ENCODE results near the gene LTB4R.

LTB4R gene

GRCh38 chr14:24281636-24282035 lies 29.7 kb upstream of the LTB4R start:
- no peak for TF ChIP-seq EP300 (IDR thresholded peaks at IDR 0.05; ENCODE audit: borderline replicate concordance)
- no peak for TF ChIP-seq NFIC (IDR thresholded peaks at IDR 0.05)
- TF ChIP-seq FOXM1 (IDR thresholded peaks at IDR 0.05; ENCODE audit: borderline replicate concordance, low read depth), result no peak
- no peak for TF ChIP-seq TEAD4 (IDR thresholded peaks at IDR 0.05)
- TF ChIP-seq, protein P1, sequence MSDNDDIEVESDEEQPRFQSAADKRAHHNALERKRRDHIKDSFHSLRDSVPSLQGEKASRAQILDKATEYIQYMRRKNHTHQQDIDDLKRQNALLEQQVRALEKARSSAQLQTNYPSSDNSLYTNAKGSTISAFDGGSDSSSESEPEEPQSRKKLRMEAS (IDR thresholded peaks at IDR 0.05), result no peak
- TF ChIP-seq ZBTB7A (IDR thresholded peaks at IDR 0.05; ENCODE audit: low read depth), result no peak
- TF ChIP-seq, protein P2, sequence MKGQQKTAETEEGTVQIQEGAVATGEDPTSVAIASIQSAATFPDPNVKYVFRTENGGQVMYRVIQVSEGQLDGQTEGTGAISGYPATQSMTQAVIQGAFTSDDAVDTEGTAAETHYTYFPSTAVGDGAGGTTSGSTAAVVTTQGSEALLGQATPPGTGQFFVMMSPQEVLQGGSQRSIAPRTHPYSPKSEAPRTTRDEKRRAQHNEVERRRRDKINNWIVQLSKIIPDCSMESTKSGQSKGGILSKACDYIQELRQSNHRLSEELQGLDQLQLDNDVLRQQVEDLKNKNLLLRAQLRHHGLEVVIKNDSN (IDR thresholded peaks at IDR 0.05), result no peak
- no peak for TF ChIP-seq YY1 (IDR thresholded peaks at IDR 0.05; ENCODE audit: low read depth)
- TF ChIP-seq TAF1 (IDR thresholded peaks at IDR 0.05; ENCODE audit: low read depth), result no peak
- TF ChIP-seq CEBPB (IDR thresholded peaks at IDR 0.05), result no peak
- TF ChIP-seq TCF12 (IDR thresholded peaks at IDR 0.05; ENCODE audit: low read depth), result no peak
- TF ChIP-seq CREB1 (IDR thresholded peaks at IDR 0.05; ENCODE audit: low read depth), result no peak
- no peak for TF ChIP-seq EGR1 (IDR thresholded peaks at IDR 0.05)
- TF ChIP-seq REST (IDR thresholded peaks at IDR 0.05; ENCODE audit: low read depth), result no peak
- TF ChIP-seq RAD21 (IDR thresholded peaks at IDR 0.05; ENCODE audit: low read depth), result no peak

- TF ChIP-seq TCF12 (IDR thresholded peaks at IDR 0.05; ENCODE audit: low read depth), result no peak
- TF ChIP-seq FOXM1 (IDR thresholded peaks at IDR 0.05; ENCODE audit: borderline replicate concordance, low read depth), result no peak
- TF ChIP-seq, protein P2 (IDR thresholded peaks at IDR 0.05), result no peak
- no peak for TF ChIP-seq TAF1 (IDR thresholded peaks at IDR 0.05; ENCODE audit: low read depth)
- no peak for TF ChIP-seq ZBTB7A (IDR thresholded peaks at IDR 0.05; ENCODE audit: low read depth)
- no peak for TF ChIP-seq EGR1 (IDR thresholded peaks at IDR 0.05)
- TF ChIP-seq NFIC (IDR thresholded peaks at IDR 0.05), result no peak
- no peak for TF ChIP-seq REST (IDR thresholded peaks at IDR 0.05; ENCODE audit: low read depth)
- no peak for TF ChIP-seq RAD21 (IDR thresholded peaks at IDR 0.05; ENCODE audit: low read depth)
- TF ChIP-seq, protein P1 (IDR thresholded peaks at IDR 0.05), result no peak
- no peak for TF ChIP-seq CREB1 (IDR thresholded peaks at IDR 0.05; ENCODE audit: low read depth)
- no peak for TF ChIP-seq TEAD4 (IDR thresholded peaks at IDR 0.05)
- no peak for TF ChIP-seq YY1 (IDR thresholded peaks at IDR 0.05; ENCODE audit: low read depth)
- TF ChIP-seq CEBPB (IDR thresholded peaks at IDR 0.05), result no peak
Observed at GRCh38 chr14:24282736-24283135, 28.6 kb upstream of the LTB4R start.

GRCh38 chr14:24283796-24284460 lies 27.4 kb upstream of the LTB4R start:
- TF ChIP-seq TAF1 (IDR thresholded peaks at IDR 0.05; ENCODE audit: low read depth) (no peak), RAD21 (IDR thresholded peaks at IDR 0.05; ENCODE audit: low read depth) (no peak), REST (IDR thresholded peaks at IDR 0.05; ENCODE audit: low read depth) (no peak), TEAD4 (IDR thresholded peaks at IDR 0.05) (no peak), NFIC (IDR thresholded peaks at IDR 0.05) (no peak)
- TF ChIP-seq, protein P1 (IDR thresholded peaks at IDR 0.05), result no peak

DNA sequence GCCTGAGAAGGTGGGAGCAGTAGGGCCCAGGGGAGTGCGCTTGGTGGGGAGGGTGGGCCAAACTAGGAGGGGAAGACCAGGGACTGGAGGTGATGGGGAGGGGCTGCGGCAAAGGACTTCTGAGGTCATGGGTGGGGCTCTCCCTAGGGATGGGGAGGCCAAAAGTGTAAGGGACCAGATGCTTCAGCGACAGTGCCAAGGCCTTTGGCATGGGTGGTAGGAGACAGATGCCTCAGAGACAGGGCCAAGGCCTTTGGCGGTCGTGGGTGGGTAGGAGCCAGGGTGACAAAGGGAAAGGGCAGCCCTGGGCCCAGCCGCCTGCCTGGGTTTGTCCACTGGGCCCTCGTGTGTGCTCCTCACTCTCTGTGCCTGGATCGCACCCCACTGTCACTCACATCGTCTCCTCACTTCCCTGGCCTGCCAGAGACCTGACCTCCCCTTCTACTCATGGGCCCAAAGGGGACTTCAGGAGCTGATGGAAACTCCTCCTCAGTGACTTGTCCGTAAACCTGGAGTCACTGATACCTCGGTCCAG lies 26.7 kb upstream of the LTB4R start:
- TF ChIP-seq EP300 (IDR thresholded peaks at IDR 0.05; ENCODE audit: borderline replicate concordance), result no peak
- TF ChIP-seq FOXM1 (IDR thresholded peaks at IDR 0.05; ENCODE audit: borderline replicate concordance, low read depth), result no peak
- no peak for TF ChIP-seq EGR1 (IDR thresholded peaks at IDR 0.05)
- TF ChIP-seq NFIC (IDR thresholded peaks at IDR 0.05), result no peak
- no peak for TF ChIP-seq TEAD4 (IDR thresholded peaks at IDR 0.05)
- TF ChIP-seq ZBTB7A (IDR thresholded peaks at IDR 0.05; ENCODE audit: low read depth), result no peak
- TF ChIP-seq RAD21 (IDR thresholded peaks at IDR 0.05; ENCODE audit: low read depth), result no peak
- TF ChIP-seq CEBPB (IDR thresholded peaks at IDR 0.05), result no peak
- TF ChIP-seq, protein P2 (IDR thresholded peaks at IDR 0.05), result no peak
- no peak for TF ChIP-seq YY1 (IDR thresholded peaks at IDR 0.05; ENCODE audit: low read depth)

Data from Ishikawa (cell line).